OCI-LY3 (cell line): ENCODE results near the gene CD151.

Experiments used
- H2AFZ ChIP-seq: fragments of 200-600, 300-600 bp; shearing (Covaris generic); 2 replicates; pipeline ENCODE4 v1.6.0; 2014; ENCODE audit warnings: antibody characterized with exemption, low read depth, low read length
- H3K27ac ChIP-seq: fragments of 200-600, 300-600 bp; sonication (generic); 2 replicates; pipeline ENCODE4 v1.5.1; 2014; ENCODE audit warnings: mild to moderate bottlenecking, low read length, moderate library complexity, mixed read lengths
- H3K27me3 ChIP-seq: fragments of 200-600, 300-600 bp; sonication (generic); 2 replicates; pipeline ENCODE4 v1.6.1; 2014; ENCODE audit warnings: low read depth, low read length, mixed read lengths
- H3K36me3 ChIP-seq: fragments of 200-600, 300-600 bp; sonication (generic); replicated peaks from 2 replicates; pipeline ENCODE3; 2014; ENCODE audit warnings: low read depth, low read length, mixed read lengths
- H3K4me1 ChIP-seq: fragments of 300-600, 200-600 bp; sonication (generic); 2 replicates; pipeline ENCODE4 v1.6.1; 2014; ENCODE audit warnings: low read length, mixed read lengths
- H3K4me2 ChIP-seq: fragments of 200-600, 300-600 bp; sonication (generic); 2 replicates; pipeline ENCODE4 v1.6.1; 2014; ENCODE audit warnings: low read length, mixed read lengths
- H3K4me3 ChIP-seq: fragments of 300-600, 200-600 bp; sonication (generic); 2 replicates; pipeline ENCODE4 v1.5.1; 2014; ENCODE audit warnings: antibody characterized with exemption, mild to moderate bottlenecking, low read length, moderate library complexity
- H3K79me2 ChIP-seq: fragments of 300-600, 200-600 bp; shearing (Covaris generic); 2 replicates; pipeline ENCODE4 v1.6.1; 2014; ENCODE audit warnings: mild to moderate bottlenecking, low read length, mixed read lengths
- H3K9ac ChIP-seq: fragments of 300-600, 200-600 bp; shearing (Covaris generic); 2 replicates; pipeline ENCODE4 v1.6.0; 2014; ENCODE audit warnings: mild to moderate bottlenecking, low read length, moderate library complexity
- H3K9me3 ChIP-seq: fragments of 200-600, 300-600 bp; shearing (Covaris generic); 2 replicates; pipeline ENCODE4 v1.6.1; 2014; ENCODE audit warnings: low read length, mixed read lengths; ENCODE audit not compliant: insufficient read depth
- H4K20me1 ChIP-seq: fragments of 200-600, 300-600 bp; sonication (generic); 2 replicates; pipeline ENCODE4 v1.6.1; 2016; ENCODE audit warnings: low read length, mixed read lengths; ENCODE audit not compliant: insufficient read depth
- EZH2phosphoT487 ChIP-seq: fragments of 200-600 bp; shearing (Covaris generic); IDR thresholded peaks from 2 replicates; pipeline ENCODE4 v1.6.1; 2018; ENCODE audit warnings: antibody characterized with exemption, mixed run types, low read depth
- TF ChIP-seq, protein P1 (sequence below): fragments of 200-600, 300-600 bp; sonication (generic); IDR thresholded peaks from 2 replicates; pipeline ENCODE4 v1.5.1; 2014; ENCODE audit warnings: antibody characterized with exemption, low read length, low read depth

The CD151 gene

DNA sequence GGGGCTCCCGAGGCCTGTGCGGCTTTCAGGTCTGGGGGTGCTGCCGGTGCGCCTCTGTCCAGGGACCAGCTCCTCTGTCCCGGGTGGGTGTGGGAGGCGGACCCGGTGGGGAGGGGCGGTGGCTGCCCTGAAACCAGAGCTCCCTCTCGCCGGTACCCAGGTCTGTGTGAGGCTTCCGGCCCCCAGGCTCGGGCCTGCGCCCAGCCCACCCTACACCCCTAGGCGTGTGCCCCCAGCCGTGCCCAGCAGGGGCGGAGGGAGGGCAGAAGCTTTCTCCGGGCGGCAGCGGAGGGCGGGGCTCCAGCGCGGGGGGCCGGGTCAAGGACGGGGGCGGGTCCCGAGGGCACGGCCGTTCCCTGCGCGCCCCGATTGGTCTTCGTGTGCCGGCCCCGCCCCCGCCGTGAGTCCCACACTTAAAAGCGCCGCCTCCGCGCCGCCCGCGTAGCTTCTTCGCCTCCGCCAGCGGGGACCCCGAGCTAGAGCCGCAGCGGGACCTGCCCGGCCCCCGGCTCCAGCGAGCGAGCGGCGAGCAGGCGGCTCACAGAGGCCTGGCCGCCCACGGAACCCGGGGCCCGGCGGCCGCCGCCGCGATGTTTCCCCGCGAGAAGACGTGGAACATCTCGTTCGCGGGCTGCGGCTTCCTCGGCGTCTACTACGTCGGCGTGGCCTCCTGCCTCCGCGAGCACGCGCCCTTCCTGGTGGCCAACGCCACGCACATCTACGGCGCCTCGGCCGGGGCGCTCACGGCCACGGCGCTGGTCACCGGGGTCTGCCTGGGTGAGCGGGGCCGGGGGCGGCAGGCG is 13.4 kb upstream of the CD151 start:
- no peak for TF ChIP-seq EZH2phosphoT487
- TF ChIP-seq, protein P1, sequence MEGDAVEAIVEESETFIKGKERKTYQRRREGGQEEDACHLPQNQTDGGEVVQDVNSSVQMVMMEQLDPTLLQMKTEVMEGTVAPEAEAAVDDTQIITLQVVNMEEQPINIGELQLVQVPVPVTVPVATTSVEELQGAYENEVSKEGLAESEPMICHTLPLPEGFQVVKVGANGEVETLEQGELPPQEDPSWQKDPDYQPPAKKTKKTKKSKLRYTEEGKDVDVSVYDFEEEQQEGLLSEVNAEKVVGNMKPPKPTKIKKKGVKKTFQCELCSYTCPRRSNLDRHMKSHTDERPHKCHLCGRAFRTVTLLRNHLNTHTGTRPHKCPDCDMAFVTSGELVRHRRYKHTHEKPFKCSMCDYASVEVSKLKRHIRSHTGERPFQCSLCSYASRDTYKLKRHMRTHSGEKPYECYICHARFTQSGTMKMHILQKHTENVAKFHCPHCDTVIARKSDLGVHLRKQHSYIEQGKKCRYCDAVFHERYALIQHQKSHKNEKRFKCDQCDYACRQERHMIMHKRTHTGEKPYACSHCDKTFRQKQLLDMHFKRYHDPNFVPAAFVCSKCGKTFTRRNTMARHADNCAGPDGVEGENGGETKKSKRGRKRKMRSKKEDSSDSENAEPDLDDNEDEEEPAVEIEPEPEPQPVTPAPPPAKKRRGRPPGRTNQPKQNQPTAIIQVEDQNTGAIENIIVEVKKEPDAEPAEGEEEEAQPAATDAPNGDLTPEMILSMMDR: no peak
- peaks cover 11% of the 10 kb centered on the region; the same call in 1 of the 2 replicates for H3K79me2 ChIP-seq
- no peaks in the 10 kb centered on the region for H3K9me3 ChIP-seq
- H3K27ac ChIP-seq: peak overlapping the region; percentile 52
- no peaks in the 10 kb centered on the region for H3K27me3 ChIP-seq
- peaks cover 16% of the 10 kb centered on the region for H4K20me1 ChIP-seq
- no peak overlapping the region for H2AFZ ChIP-seq
- H3K4me2 ChIP-seq: peak overlapping the region; percentile 99
- H3K36me3 ChIP-seq: peaks cover 2% of the 10 kb centered on the region
- H3K4me1 ChIP-seq: peaks cover 11% of the 10 kb centered on the region
- H3K9ac ChIP-seq: peak overlapping the region; percentile 86
- H3K4me3 ChIP-seq: peak overlapping the region; percentile 86

DNA sequence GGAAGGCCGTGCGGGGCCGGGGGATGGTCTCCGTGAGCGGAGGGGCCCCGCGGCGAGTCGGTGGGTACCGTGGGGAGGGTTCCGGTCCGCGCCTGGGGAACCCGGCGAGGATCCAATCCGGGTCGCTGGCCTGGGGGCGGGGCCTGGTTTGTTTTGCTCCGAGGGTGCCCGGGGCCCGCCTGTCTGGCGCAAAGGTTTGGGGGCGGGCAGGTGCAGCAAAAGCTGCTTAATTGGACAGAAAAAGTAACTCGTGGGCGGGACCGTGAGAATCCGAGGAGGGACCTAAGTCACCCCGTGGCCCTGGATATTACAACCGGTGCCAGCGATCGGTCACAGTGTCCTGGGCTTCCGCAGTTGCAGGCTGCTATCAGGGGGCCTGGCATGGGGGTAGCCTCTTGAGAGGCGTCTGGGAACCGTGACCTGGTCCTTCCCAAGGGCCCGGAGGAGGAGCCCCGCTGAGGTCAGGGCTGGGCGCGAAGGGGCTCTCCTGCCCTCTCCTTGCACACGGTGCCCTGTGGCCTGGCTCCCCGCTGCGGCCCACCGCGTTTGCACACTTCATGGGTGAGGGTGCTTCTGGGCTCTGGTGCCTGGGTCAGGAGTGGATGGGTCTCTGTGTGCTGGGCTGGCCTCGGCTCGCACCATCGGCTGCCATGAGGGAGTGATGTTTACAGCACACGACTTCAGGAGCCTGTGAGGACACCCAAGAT is 12.7 kb upstream of the CD151 start:
- TF ChIP-seq, protein P1: no peak
- TF ChIP-seq EZH2phosphoT487: no peak
- H4K20me1 ChIP-seq: peaks cover 16% of the 10 kb centered on the region
- H3K4me3 ChIP-seq: peak overlapping the region; percentile 86
- H3K27me3 ChIP-seq: no peaks in the 10 kb centered on the region
- H3K4me1 ChIP-seq: peaks cover 11% of the 10 kb centered on the region
- H3K9me3 ChIP-seq: no peaks in the 10 kb centered on the region
- H2AFZ ChIP-seq: no peak overlapping the region
- peaks cover 8% of the 10 kb centered on the region for H3K36me3 ChIP-seq
- H3K4me2 ChIP-seq: peak overlapping the region; percentile 99
- peak overlapping the region; percentile 86 for H3K9ac ChIP-seq
- H3K27ac ChIP-seq: peak overlapping the region; percentile 52
- H3K79me2 ChIP-seq: peaks cover 11% of the 10 kb centered on the region; the same call in 1 of the 2 replicates

DNA sequence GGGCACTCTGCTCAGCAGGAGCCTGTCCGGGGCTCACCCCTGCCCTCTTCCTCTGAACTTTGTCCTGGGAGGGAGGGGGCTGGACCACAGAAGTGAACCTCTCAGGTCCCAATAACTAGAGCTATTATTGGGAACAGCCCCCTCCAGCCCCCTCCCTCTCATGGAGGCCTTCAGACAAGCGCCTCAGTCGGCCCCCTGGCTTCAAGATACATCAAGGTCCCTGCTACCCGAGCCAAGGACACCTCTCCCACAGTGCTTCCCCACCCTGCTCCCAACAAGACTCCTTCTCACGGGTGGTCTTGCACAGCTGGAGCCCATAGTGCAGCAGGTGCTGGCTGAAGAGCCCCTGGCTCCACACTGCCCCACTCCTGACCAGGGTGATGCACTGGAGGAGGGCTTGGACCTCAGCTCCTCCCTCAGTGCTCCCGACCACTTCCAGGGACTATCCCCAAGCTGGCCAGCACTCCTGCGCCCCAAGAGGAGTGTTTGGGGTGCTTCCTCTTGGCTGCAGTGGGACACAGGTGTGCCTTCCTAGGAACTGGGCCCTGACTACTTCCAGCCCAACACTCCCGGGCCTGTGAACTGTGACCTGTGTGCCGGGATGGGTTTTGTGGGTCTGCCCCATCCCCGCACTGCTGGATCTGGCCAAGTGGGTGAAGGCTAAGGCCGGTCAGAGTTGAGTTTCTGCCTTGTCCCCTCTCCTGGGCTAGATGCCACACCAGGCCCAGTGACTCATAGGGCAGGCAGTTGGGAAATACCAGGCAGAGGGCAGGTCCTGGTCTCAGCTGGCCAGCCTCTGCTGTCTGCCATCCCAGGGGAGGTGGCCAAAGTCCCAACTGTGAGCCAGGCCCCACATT is 11.9 kb upstream of the CD151 start:
- peak overlapping the region; percentile 86 for H3K4me3 ChIP-seq
- peak overlapping the region; percentile 86 for H3K9ac ChIP-seq
- H3K4me1 ChIP-seq: peaks cover 15% of the 10 kb centered on the region
- H3K27ac ChIP-seq: no peak overlapping the region
- TF ChIP-seq EZH2phosphoT487: no peak
- TF ChIP-seq, protein P1: no peak
- peaks cover 11% of the 10 kb centered on the region for H3K36me3 ChIP-seq
- H4K20me1 ChIP-seq: peaks cover 16% of the 10 kb centered on the region
- no peaks in the 10 kb centered on the region for H3K9me3 ChIP-seq
- H3K4me2 ChIP-seq: peak overlapping the region; percentile 99
- H2AFZ ChIP-seq: no peak overlapping the region
- H3K27me3 ChIP-seq: no peaks in the 10 kb centered on the region
- peaks cover 11% of the 10 kb centered on the region; the same call in 1 of the 2 replicates for H3K79me2 ChIP-seq
